HepG2 (cell line): Measurements from ENCODE around the gene TMEM217. TPM values are rescaled to one million over a fixed set of nuclear protein-coding genes. Genes with fewer than 3 reads are reported as not detected.
"Not testable (repeated sequence)": the region's sequence is repeated elsewhere in the genome, so short reads cannot be mapped to it uniquely, and the experiment has no call there.

Experiments
- ATAC-seq: fragments of 200-7000 bp; cut with Tn5 transposase; 3 replicates; pipeline ENCODE4 v1.9.1; 2020; ENCODE audit warnings: mild to moderate bottlenecking, moderate library complexity
- BruUV-seq: library from RNA; stranded (reverse); fragments of 400-500 nt; replicated peaks from 2 replicates; lab custom pipeline; 2021; lab: Mats Ljungman, UMichigan
- CTCF ChIA-PET: fragments of 300-600 bp; formaldehyde crosslinking; extraction: SDS; loops from one replicate; lab custom pipeline; 2021; ENCODE audit warnings: low total read pairs, inconsistent platforms, low intra/inter-chr PET ratio; lab: Yijun Ruan, JAX
- POLR2A ChIA-PET: fragments of 350-600 bp; sonication (Branson Sonifier 250); formaldehyde crosslinking; loops from one replicate; lab custom pipeline; 2020; ENCODE audit warnings: antibody characterized with exemption, inconsistent platforms; lab: Yijun Ruan, JAX
- DNase-seq: peaks from one replicate; pipeline ENCODE4 v3.0.0-alpha.2; 2015; ENCODE audit warnings: low spot score
- FAIRE-seq: peaks from 3 replicates; lab custom pipeline; 2011; peaks lifted over from hg19 to GRCh38; lab: Jason Lieb, UNC
- H2AFZ ChIP-seq: one replicate; pipeline ENCODE4 v1.6.1; 2011; ENCODE audit warnings: low read length, inconsistent platforms
- H3K27ac ChIP-seq: fragments of 300-600 bp; 3 replicates; pipeline ENCODE4 v1.8.0; 2011; ENCODE audit warnings: mixed run types, mild to moderate bottlenecking, mixed read lengths, low read length, inconsistent platforms; ENCODE audit not compliant: insufficient read depth; ENCODE audit errors: extremely low read length
- H3K27me3 ChIP-seq, 2 experiments: fragments of 200-600 bp in 1 of 2; 2 replicates in 1 of 2; 3 replicates in 1 of 2; pipeline versions ENCODE4 v1.6.0 to v1.8.0; 2011; ENCODE audit warnings: low read length in 2 of 2, mild to moderate bottlenecking in 2 of 2, moderate library complexity in 2 of 2, inconsistent platforms in 1 of 2; ENCODE audit not compliant: insufficient read depth in 2 of 2, control insufficient read depth in 1 of 2
- H3K36me3 ChIP-seq, 2 experiments: fragments of 200-600 bp in 1 of 2; replicated peaks in 1 of 2; 2 replicates in 1 of 2; 3 replicates in 1 of 2; pipeline versions ENCODE4 v1.5.1 to v1.8.0; 2011; ENCODE audit warnings: low read length in 2 of 2, inconsistent platforms in 1 of 2; ENCODE audit not compliant: insufficient read depth in 2 of 2, control insufficient read depth in 1 of 2
- H3K4me1 ChIP-seq: 2 replicates; pipeline ENCODE4 v1.5.1; 2012; ENCODE audit warnings: low read length, inconsistent platforms; ENCODE audit not compliant: insufficient read depth
- H3K4me2 ChIP-seq: 2 replicates; pipeline ENCODE4 v1.6.0; 2011; ENCODE audit warnings: low read depth, low read length, inconsistent platforms
- H3K4me3 ChIP-seq, 3 experiments: fragments of 200-600 bp in 1 of 3; sonication (generic), shearing (Covaris generic) in 1 of 3; replicated peaks in 1 of 3; 2 replicates each; pipeline ENCODE4 v1.5.1; 2011 to 2016; ENCODE audit warnings: low read length in 3 of 3, inconsistent platforms in 2 of 3, low read depth in 2 of 3, mild to moderate bottlenecking in 2 of 3, control low read depth in 1 of 3, mixed read lengths in 1 of 3; ENCODE audit not compliant: insufficient read depth in 1 of 3
- H3K79me2 ChIP-seq: one replicate; pipeline ENCODE4 v1.6.1; 2011; ENCODE audit warnings: low read length, inconsistent platforms; ENCODE audit not compliant: insufficient read depth
- H3K9ac ChIP-seq: 2 replicates; pipeline ENCODE4 v1.6.0; 2011; ENCODE audit warnings: mild to moderate bottlenecking, low read depth, low read length, inconsistent platforms; ENCODE audit not compliant: insufficient read depth
- H3K9me3 ChIP-seq: 2 replicates; pipeline ENCODE4 v1.5.1; 2012; ENCODE audit warnings: mild to moderate bottlenecking, low read length
- H4K20me1 ChIP-seq: 2 replicates; pipeline ENCODE4 v1.6.0; 2011; ENCODE audit warnings: inconsistent platforms, mild to moderate bottlenecking, low read length, moderate library complexity; ENCODE audit not compliant: insufficient read depth
- DMTF1 ChIP-seq: sonication (generic); formaldehyde crosslinking; IDR thresholded peaks from 2 replicates; pipeline ENCODE4 v1.4.0; 2020; ENCODE audit warnings: mild to moderate bottlenecking, missing genetic modification reagents
- FUBP1 ChIP-seq: sonication (generic); formaldehyde crosslinking; IDR thresholded peaks from 2 replicates; pipeline ENCODE4 v1.5.1; 2020; ENCODE audit warnings: missing genetic modification reagents, mild to moderate bottlenecking, borderline replicate concordance
- HMGXB4 ChIP-seq, 2 experiments: sonication (generic) in 1 of 2; formaldehyde crosslinking in 1 of 2; IDR thresholded peaks; 2 replicates each; pipeline versions ENCODE4 v1.4.0 to v1.6.1; 2018 to 2020; ENCODE audit warnings: missing genetic modification reagents in 2 of 2, borderline replicate concordance in 1 of 2, low read depth in 1 of 2, mild to moderate bottlenecking in 1 of 2, missing biosample characterization in 1 of 2
- KLF16 ChIP-seq, 2 experiments: sonication (generic) in 1 of 2; formaldehyde crosslinking in 1 of 2; IDR thresholded peaks; 2 replicates each; pipeline versions ENCODE4 v1.6.1 to v1.8.0; 2016 to 2023; ENCODE audit warnings: missing genetic modification reagents in 2 of 2, missing compliant biosample characterization in 1 of 2
- TFE3 ChIP-seq: IDR thresholded peaks from 2 replicates; pipeline ENCODE4 v1.6.1; 2016
- ZFP41 ChIP-seq: sonication (generic); formaldehyde crosslinking; IDR thresholded peaks from 2 replicates; pipeline ENCODE4 v1.4.0; 2020; ENCODE audit warnings: mild to moderate bottlenecking, missing genetic modification reagents, borderline replicate concordance
- ZMYM4 ChIP-seq: sonication (generic); formaldehyde crosslinking; IDR thresholded peaks from 2 replicates; pipeline ENCODE4 v1.8.1; 2023; ENCODE audit warnings: mild to moderate bottlenecking, missing genetic modification reagents
- ZNF335 ChIP-seq: sonication (generic); formaldehyde crosslinking; IDR thresholded peaks from 2 replicates; pipeline ENCODE4 v1.4.0; 2020; ENCODE audit warnings: missing genetic modification reagents
- ZNF432 ChIP-seq: sonication (generic); formaldehyde crosslinking; IDR thresholded peaks from 2 replicates; pipeline ENCODE4 v1.5.0; 2020; ENCODE audit warnings: missing genetic modification reagents, mild to moderate bottlenecking, borderline replicate concordance
- ZNF503 ChIP-seq: sonication (generic); formaldehyde crosslinking; IDR thresholded peaks from 2 replicates; pipeline ENCODE4 v1.4.0; 2020; ENCODE audit warnings: missing genetic modification reagents
- ZNF678 ChIP-seq: sonication (generic); formaldehyde crosslinking; IDR thresholded peaks from 2 replicates; pipeline ENCODE4 v1.4.0; 2020; ENCODE audit warnings: mild to moderate bottlenecking, missing genetic modification reagents
- WGBS: methylation state at CpG from one replicate; pipeline ENCODE4 v1.1.6; 2017; ENCODE audit warnings: low lambda C conversion rate; 5-methylcytosine and 5-hydroxymethylcytosine counted together
- in situ Hi-C: cut with HindIII; loops from 2 replicates; pipeline ENCODE4 v1.10.0; 2017; ENCODE audit warnings: low pct_unique_long_range_greater_than_20kb; ENCODE audit not compliant: extremely low pct_ligation_motif_present
- intact Hi-C: fragments of 100-400 bp; cut with micrococcal nuclease; formaldehyde crosslinking; loops from one replicate; pipeline ENCODE4 v1.10.0; 2022; ENCODE audit not compliant: unreplicated experiment
- polyA plus RNA-seq, 8 experiments: library from polyadenylated mRNA; depleted of rRNA in 3 of 8; stranded (reverse) in 7 of 8; unstranded in 1 of 8; fragments of >200 nt; fragmentation: Illumina TruSeq in 4 of 8; extraction: Trizol in 4 of 8; gene quantifications; 2 replicates each; pipeline versions ENCODE4 v1.2.1 to v1.2.3, GENCODE V29; 2011 to 2016; ENCODE audit warnings: low read depth in 4 of 8, missing spikeins in 1 of 8, mixed read lengths in 1 of 8; ENCODE audit not compliant: insufficient read depth in 1 of 8
- total RNA-seq, 5 experiments: library from RNA; depleted of rRNA; stranded (reverse); fragments of >200 nt; fragmentation: Illumina TruSeq; extraction: Trizol; gene quantifications; 2 replicates each; pipeline ENCODE4 v1.2.3, GENCODE V29; 2016; ENCODE audit warnings: low read depth in 1 of 5

Gene TMEM217
- total and polyA plus RNA-seq, 2 of the 13 experiments (the other 11 are each of a cell fraction or from before 2014, with no cell fraction given): 2.3 to 3.4 TPM

GRCh38 chr6:37187321-37188022 lies 70.5 kb downstream of the TMEM217 start (continued):
- TF ChIP-seq FUBP1: no peak
- TF ChIP-seq ZNF432 (CRISPR knock-in tag): no peak
- no peak for TF ChIP-seq ZNF335 (CRISPR knock-in tag)
- no peak for TF ChIP-seq TFE3 (CRISPR knock-in tag)
- TF ChIP-seq ZNF503 (CRISPR knock-in tag): no peak
- no peak for TF ChIP-seq KLF16 (CRISPR knock-in tag; IDR thresholded peaks at IDR 0.05)
- no peak for TF ChIP-seq ZMYM4 (CRISPR knock-in tag)
- no peak for TF ChIP-seq ZFP41 (CRISPR knock-in tag)
- TF ChIP-seq DMTF1: no peak
- no peak for TF ChIP-seq ZNF678
- no peak for TF ChIP-seq HMGXB4 (CRISPR knock-in tag; IDR thresholded peaks at IDR 0.05; ENCODE audit: borderline replicate concordance in 1 of 2, low read depth in 1 of 2)

- CTCF ChIA-PET, H3K9me3 ChIP-seq, H3K4me2 ChIP-seq, H3K9ac ChIP-seq, intact Hi-C loops, FAIRE-seq, H3K36me3 ChIP-seq, DNase-seq, ATAC-seq, H3K4me3 ChIP-seq, H3K79me2 ChIP-seq, H3K27ac ChIP-seq, POLR2A ChIA-PET, BruUV-seq, H4K20me1 ChIP-seq, H3K27me3 ChIP-seq, in situ Hi-C loops, H2AFZ ChIP-seq: not testable (repeated sequence)
- WGBS: 44% methylated on average over 6 of the region's 6 CpGs
- peaks cover 16% of the 10 kb centered on the region for H3K4me1 ChIP-seq
These were observed 71.8 kb downstream of the TMEM217 start for GRCh38 chr6:37185949-37186720.
